ELF-1 (cell line): ENCODE measurements around the gene RELN.
A peak's percentile ranks its signal among the peaks of the same experiment; 100 is the strongest.

Experiments used
- DNase-seq: peaks from one replicate; pipeline ENCODE4 v3.0.0-alpha.2; 2016; ENCODE audit warnings: low read depth, low spot score

Gene RELN

GRCh38 chr7:103990991-103991390, 1.5 kb upstream of the RELN start:
- no peak for DNase-seq

GRCh38 chr7:103989785-103990767, 618 bp upstream of the RELN start:
- DNase-seq: peak; percentile 53

GRCh38 chr7:103988468-103989199, 824 bp downstream of the RELN start:
- DNase-seq: no peak

- no peak for DNase-seq
Measured at GRCh38 chr7:103987451-103987850, 2.0 kb downstream of the RELN start.

DNA sequence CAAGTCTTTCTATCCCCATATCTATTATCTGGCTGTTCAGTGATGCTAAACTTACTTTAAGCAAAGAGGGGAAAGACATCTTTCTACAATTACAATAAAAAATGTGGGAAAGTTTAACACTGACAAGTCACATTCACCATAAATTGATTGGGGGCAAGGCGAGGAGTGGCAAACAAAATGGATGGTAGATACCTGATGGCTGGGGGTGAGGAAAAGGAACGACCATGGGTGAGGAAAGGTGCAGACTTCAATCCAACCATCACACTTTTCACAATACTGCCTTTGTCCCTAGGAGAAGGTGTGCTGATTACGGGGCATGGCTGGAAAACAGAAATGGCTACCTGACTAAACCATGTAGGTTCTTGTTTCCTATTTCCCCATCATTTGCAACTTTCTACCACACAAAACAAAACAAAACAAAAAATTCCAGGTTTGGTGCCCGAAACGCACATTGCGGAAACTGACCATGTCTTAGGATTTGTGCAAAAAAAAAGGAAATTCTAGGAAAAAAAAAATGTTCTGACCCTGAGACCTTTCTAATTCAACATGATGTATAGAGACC, 3.8 kb downstream of the RELN start:
- DNase-seq: no peak

GRCh38 chr7:103984050-103984449, 5.4 kb downstream of the RELN start:
- no peak for DNase-seq

GRCh38 chr7:103983201-103983977, 6.1 kb downstream of the RELN start:
- DNase-seq: no peak

- no peak for DNase-seq
Measured at GRCh38 chr7:103981003-103981423, 8.4 kb downstream of the RELN start.

GRCh38 chr7:103972779-103973434, 16.6 kb downstream of the RELN start:
- no peak for DNase-seq

DNA sequence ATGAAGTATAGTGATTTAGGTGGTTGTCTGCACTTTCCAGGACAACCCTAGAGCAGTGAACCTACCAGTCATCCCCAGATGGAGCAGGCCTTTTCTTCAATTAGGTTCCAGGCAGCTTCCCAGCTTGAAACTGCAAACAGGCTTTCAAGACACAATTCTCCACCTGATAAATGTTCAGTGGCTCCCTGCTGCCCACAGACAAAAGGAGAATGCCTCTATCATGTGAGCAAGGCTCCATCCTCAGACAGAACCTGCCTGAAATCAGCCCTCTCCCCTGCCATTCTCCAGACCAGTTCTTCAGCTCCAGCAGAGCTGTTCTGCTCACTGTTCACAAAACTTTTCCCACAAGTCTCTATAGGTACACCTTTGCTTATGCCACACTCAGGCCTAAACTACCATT, 22.1 kb downstream of the RELN start:
- no peak for DNase-seq

GRCh38 chr7:103966593-103967277, 22.7 kb downstream of the RELN start:
- no peak for DNase-seq

DNA sequence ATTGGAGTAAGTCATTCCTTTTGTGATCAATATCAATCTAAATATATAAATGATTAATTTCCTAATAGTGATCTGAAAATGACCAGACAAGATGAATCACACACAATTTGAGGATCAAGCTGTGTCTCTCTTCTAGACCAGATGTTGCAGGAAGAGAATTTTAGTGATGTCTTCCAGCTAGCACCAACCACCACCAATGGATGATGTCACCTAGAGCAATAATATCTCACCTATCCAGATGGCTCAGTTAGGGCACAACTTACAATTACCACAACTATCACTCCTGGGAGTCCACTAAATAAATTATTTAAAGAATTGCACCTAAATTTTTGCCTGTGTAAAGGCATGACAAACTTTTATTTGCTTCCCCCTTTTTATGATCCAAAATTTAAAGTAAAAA, 25.2 kb downstream of the RELN start:
- no peak for DNase-seq

DNA sequence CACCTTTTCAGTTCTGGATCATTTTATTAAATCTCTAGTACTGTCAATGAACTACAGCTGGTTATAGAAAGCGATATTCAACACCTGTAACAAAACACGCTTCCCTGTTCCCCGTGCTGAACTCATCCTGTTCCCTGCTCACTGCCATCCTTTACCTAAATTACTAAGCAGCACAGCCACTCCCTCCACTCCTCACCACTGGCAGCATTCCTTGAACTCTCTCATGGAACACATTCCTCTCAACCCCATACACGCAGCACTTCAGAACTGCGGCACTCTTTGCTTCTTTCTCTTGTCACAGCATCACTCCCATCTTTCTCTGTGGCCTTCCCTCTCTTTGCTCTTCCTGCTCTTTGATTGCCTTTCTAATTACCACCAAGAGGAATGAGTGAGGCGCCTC, 27.4 kb downstream of the RELN start:
- DNase-seq: no peak

DNA sequence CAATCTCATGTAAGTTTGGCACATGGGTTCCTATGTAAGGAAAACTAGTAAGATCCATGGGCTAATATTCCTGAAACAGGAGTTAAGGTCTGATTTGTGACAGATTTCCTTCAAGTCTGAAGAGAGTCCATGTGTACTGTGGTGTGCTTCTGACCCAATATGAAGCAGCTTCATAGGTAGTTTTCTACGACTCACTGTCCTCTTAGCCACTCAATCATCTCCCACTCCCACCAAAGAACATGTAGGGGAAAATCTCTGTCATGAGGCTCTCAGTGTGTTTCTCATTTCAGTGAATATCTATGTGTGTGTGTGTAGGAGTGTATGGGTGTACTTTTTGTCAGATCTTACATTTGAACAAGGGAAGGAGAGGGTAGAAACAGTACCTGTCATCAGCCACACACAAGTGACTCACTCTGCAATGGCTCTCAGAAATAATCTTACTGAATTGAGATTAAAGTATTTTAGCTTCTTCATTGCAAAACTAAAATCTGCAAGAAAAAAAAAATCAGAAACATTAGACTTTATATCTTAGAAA, 31.1 kb downstream of the RELN start:
- no peak for DNase-seq

- DNase-seq: no peak
Measured at GRCh38 chr7:103955985-103956384, 33.5 kb downstream of the RELN start.

GRCh38 chr7:103952408-103952807, 37.0 kb downstream of the RELN start:
- no peak for DNase-seq

- no peak for DNase-seq
Measured at GRCh38 chr7:103951311-103951710, 38.1 kb downstream of the RELN start.

DNA sequence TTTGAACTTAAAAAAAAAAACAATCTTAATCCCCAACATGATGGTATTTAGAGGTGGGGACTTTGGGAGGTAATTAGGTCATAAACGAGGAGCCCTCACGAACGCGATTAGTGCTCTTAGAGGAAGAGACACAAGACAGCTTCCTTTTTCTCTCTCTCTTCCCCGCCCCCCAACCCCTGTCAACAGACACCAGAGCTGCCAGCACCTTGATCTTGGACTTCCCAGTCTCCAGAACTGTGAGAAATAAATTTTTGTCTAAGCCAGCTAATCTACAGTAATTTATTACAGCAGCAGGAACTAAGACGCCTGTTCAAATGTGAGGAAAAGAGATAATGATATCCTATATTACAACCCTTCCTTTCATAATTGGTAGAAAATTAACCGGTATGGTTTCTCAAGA, 40.1 kb downstream of the RELN start:
- no peak for DNase-seq

GRCh38 chr7:103947026-103947655, 42.3 kb downstream of the RELN start:
- no peak for DNase-seq
